Esophagus squamous epithelium (tissue), 5 donors: ENCODE data around the gene SMCP. TPM values are rescaled to one million over a fixed set of nuclear protein-coding genes. Genes with fewer than 3 reads are reported as not detected.

Experiments
- DNase-seq: peaks from one replicate; lab custom pipeline; 2025; lab: John Stamatoyannopoulos, UW
- H3K27ac ChIP-seq, 4 donors: fragments of 200-600 bp; sonication (generic); one replicate each; pipeline ENCODE4 v1.5.1; 2016 to 2019; ENCODE audit warnings: mild to moderate bottlenecking in 1 of 4
- H3K27me3 ChIP-seq, 4 donors: fragments of 200-600 bp; sonication (generic); 1 replicate in 3 of 4; 2 replicates in 1 of 4; pipeline versions ENCODE4 v1.5.1 to v1.6.0; 2017 to 2021; ENCODE audit warnings: antibody characterized with exemption in 1 of 4
- H3K36me3 ChIP-seq, 3 donors: fragments of 200-600 bp; sonication (generic); one replicate each; pipeline ENCODE4 v1.5.1; 2016 to 2019
- H3K4me1 ChIP-seq, 3 donors: fragments of 200-600 bp; sonication (generic); one replicate each; pipeline ENCODE4 v1.5.1; 2017 to 2019
- H3K4me3 ChIP-seq, 4 donors: fragments of 200-600 bp; sonication (generic); 1 replicate in 3 of 4; 2 replicates in 1 of 4; pipeline ENCODE4 v1.5.1; 2016 to 2019; ENCODE audit warnings: mild to moderate bottlenecking in 2 of 4, moderate library complexity in 1 of 4
- H3K9me3 ChIP-seq, 3 donors: fragments of 200-600 bp; sonication (generic); one replicate each; pipeline ENCODE4 v1.5.1; 2016 to 2019
- CTCF ChIP-seq, 6 experiments: fragments of 450-650 bp in 4 of 6; fragments of 200-600 bp in 2 of 6; sonication (generic) in 2 of 6; IDR thresholded peaks; one replicate each; pipeline ENCODE4 v1.5.1; 2016 to 2019; ENCODE audit warnings: antibody characterized with exemption in 6 of 6, mild to moderate bottlenecking in 4 of 6, moderate library complexity in 4 of 6
- POLR2A ChIP-seq, 4 donors: fragments of 450-650 bp; IDR thresholded peaks; one replicate each; pipeline ENCODE4 v1.6.1; 2017; ENCODE audit warnings: antibody characterized with exemption in 4 of 4, mild to moderate bottlenecking in 4 of 4, moderate library complexity in 3 of 4
- WGBS, 2 donors: methylation state at CpG; one replicate each; pipeline ENCODE4 v1.1.5; 2018; 5-methylcytosine and 5-hydroxymethylcytosine counted together
- intact Hi-C: fragments of 100-400 bp; cut with DNase I; formaldehyde crosslinking; loops from one replicate; pipeline ENCODE4 v1.15.0; 2022
- total RNA-seq, 4 donors: library from RNA; depleted of rRNA; stranded (reverse); fragments of >200 nt; gene quantifications; one replicate each; pipeline ENCODE4 v1.1.0, GENCODE V29; 2016
- donor health status: DM: yes; HTN: yes; CAD: no.

Gene SMCP
- total RNA-seq, 4 donors from 2014 or later = not detected

GRCh38 chr1:152869808-152870419, 8.2 kb upstream of the SMCP start:
- WGBS, 2 donors = 27 to 29% methylated on average over 9 of the region's 9 CpGs
- intact Hi-C loops = loop anchor here (2.0 to 10.0 kb wide), 3 partner anchors 57 to 321 kb away; no protein-coding TSS in a partner anchor
- no peak for DNase-seq
- Histone ChIP-seq H3K27me3 (no peaks in the 10 kb centered on the region), H3K4me1 (peaks cover 0 to 4% (median 0%) of the 10 kb centered on the region in 3 donors), H3K36me3 (no peaks in the 10 kb centered on the region), H3K9me3 (no peaks in the 10 kb centered on the region), H3K27ac (no peak overlapping the region), H3K4me3 (no peak overlapping the region)
- TF ChIP-seq CTCF (IDR thresholded peaks at IDR 0.05) = peak in 5 of 6 experiments; percentile 68 to 84 (median 77)
- no peak for TF ChIP-seq POLR2A (IDR thresholded peaks at IDR 0.05)

GRCh38 chr1:152870831-152871730, 7.0 kb upstream of the SMCP start:
- no peak for TF ChIP-seq POLR2A (IDR thresholded peaks at IDR 0.05)
- TF ChIP-seq CTCF (IDR thresholded peaks at IDR 0.05) = peak in 5 of 6 experiments; percentile 42 to 84 (median 60)
- Histone ChIP-seq H3K4me1 (peaks cover 0 to 4% (median 0%) of the 10 kb centered on the region in 3 donors), H3K36me3 (no peaks in the 10 kb centered on the region), H3K27me3 (no peaks in the 10 kb centered on the region), H3K9me3 (no peaks in the 10 kb centered on the region), H3K4me3 (no peak overlapping the region), H3K27ac (no peak overlapping the region)
- DNase-seq = no peak
- intact Hi-C loops = loop anchor here (2.0 to 5.0 kb wide), 2 partner anchors 56 to 320 kb away; no protein-coding TSS in a partner anchor
- WGBS, 2 donors = 47 to 50% methylated on average over 14 to 15 of the region's 17 CpGs

- Histone ChIP-seq H3K27ac (no peak overlapping the region), H3K4me1 (peaks cover 0 to 4% (median 0%) of the 10 kb centered on the region in 3 donors), H3K27me3 (no peaks in the 10 kb centered on the region), H3K4me3 (no peak overlapping the region), H3K9me3 (no peaks in the 10 kb centered on the region), H3K36me3 (no peaks in the 10 kb centered on the region)
- DNase-seq = no peak
- intact Hi-C loops = loop anchor here (2.0 to 5.0 kb wide), 2 partner anchors 56 to 319 kb away; no protein-coding TSS in a partner anchor
- TF ChIP-seq POLR2A (IDR thresholded peaks at IDR 0.05) = no peak
- TF ChIP-seq CTCF (IDR thresholded peaks at IDR 0.05) = no peak
- 77 to 83% methylated on average over 6 of the region's 6 CpGs for WGBS, 2 donors
Observed at GRCh38 chr1:152871731-152872126, 6.4 kb upstream of the SMCP start.

- Histone ChIP-seq H3K27ac (no peak overlapping the region), H3K27me3 (no peaks in the 10 kb centered on the region), H3K4me3 (no peak overlapping the region), H3K9me3 (no peaks in the 10 kb centered on the region), H3K36me3 (no peaks in the 10 kb centered on the region), H3K4me1 (peaks cover 0 to 6% (median 0%) of the 10 kb centered on the region in 3 donors)
- intact Hi-C loops = loop anchor here (5.0 kb wide), 1 partner anchor 54 kb away; no protein-coding TSS in a partner anchor
- TF ChIP-seq POLR2A (IDR thresholded peaks at IDR 0.05) (no peak), CTCF (IDR thresholded peaks at IDR 0.05) (no peak)
- DNase-seq = no peak
Observed at GRCh38 chr1:152873495-152873894, 4.6 kb upstream of the SMCP start.

GRCh38 chr1:152876827-152877226, 1.3 kb upstream of the SMCP start:
- 67 to 94% methylated on average over 1 of the region's 1 CpG for WGBS, 2 donors
- H3K9me3 ChIP-seq = no peaks in the 10 kb centered on the region
- TF ChIP-seq POLR2A (IDR thresholded peaks at IDR 0.05) (no peak), CTCF (IDR thresholded peaks at IDR 0.05) (no peak)
- H3K4me1 ChIP-seq = peaks cover 0 to 29% (median 5%) of the 10 kb centered on the region in 3 donors
- no peak for DNase-seq
- no peak overlapping the region for H3K4me3 ChIP-seq
- H3K36me3 ChIP-seq = no peaks in the 10 kb centered on the region
- no peaks in the 10 kb centered on the region for H3K27me3 ChIP-seq
- intact Hi-C loops = no loop called here
- H3K27ac ChIP-seq = no peak overlapping the region
